Measurements from ENCODE around the gene ZNHIT2.

DNA sequence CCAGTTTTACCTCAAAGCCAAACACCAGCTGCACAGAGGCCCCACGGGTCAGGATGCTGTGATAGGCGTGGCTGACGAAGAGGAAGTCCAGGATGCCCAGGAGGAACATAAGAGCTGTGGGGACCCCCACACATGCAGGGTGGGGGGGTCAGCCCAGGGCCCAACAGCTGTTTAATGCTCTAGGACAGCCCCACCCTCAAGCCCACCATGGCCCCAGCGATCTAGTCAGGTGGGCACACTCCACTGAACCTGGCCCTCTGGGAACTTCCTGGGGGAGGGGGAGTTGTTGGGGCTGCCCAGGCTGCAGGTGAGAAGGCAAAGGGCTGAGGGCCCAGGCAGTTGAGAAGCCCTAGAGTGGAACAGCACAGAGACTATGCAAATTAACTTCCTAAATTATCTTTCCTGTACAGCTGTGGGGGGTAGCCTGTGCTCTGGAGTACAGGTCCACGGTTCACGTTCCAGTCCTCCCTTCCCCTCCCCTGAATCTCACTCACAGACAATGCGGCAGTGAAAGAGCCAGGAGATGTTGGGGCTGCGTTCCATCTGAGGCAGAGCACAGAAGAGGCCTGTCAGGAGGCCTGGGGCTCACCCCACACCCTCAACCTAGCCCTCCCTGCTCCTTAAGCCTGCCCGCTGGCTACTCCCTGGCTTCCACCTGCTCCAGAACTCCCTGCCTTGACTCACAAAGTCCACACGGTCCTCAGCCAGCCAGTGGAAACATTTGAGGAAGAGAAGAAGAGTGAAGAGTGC, 14.9 kb upstream of the ZNHIT2 start:
- TF ChIP-seq CTCF (conservative IDR thresholded peaks at IDR 0.05; ENCODE audit: low read depth in 2 of 2) (no peak), EZH2 (IDR thresholded peaks at IDR 0.05; ENCODE audit: low read depth, unreplicated experiment) (no peak), POLR2AphosphoS5 (IDR thresholded peaks at IDR 0.05; ENCODE audit: low read depth) (no peak), REST (IDR thresholded peaks at IDR 0.05; ENCODE audit: unreplicated experiment) (no peak)

All from GM23338 (cell line).